Neuronal stem cell (in vitro differentiated cells): ENCODE measurements around the gene EML5.

Experiments used
- DNase-seq: peaks from one replicate; pipeline ENCODE4 v3.0.0-alpha.2; 2013; ENCODE audit warnings: low spot score
- H2AFZ ChIP-seq: one replicate; pipeline ENCODE4 v1.6.1; 2013; ENCODE audit warnings: mild to moderate bottlenecking, low read length, inconsistent platforms
- H2AK5ac ChIP-seq: 2 replicates; pipeline ENCODE4 v1.6.1; 2013; ENCODE audit warnings: low read depth, mild to moderate bottlenecking, inconsistent platforms, low read length, moderate library complexity, mixed read lengths
- H2BK120ac ChIP-seq: 2 replicates; pipeline ENCODE4 v1.6.1; 2013; ENCODE audit warnings: low read depth, mild to moderate bottlenecking, inconsistent platforms, low read length, moderate library complexity, mixed read lengths
- H2BK12ac ChIP-seq: one replicate; pipeline ENCODE4 v1.6.1; 2013; ENCODE audit warnings: low read length, inconsistent platforms
- H2BK15ac ChIP-seq: 2 replicates; pipeline ENCODE4 v1.6.1; 2013; ENCODE audit warnings: mild to moderate bottlenecking, low read length, inconsistent platforms, mixed read lengths
- H2BK5ac ChIP-seq: one replicate; pipeline ENCODE4 v1.6.1; 2013; ENCODE audit warnings: inconsistent platforms, mild to moderate bottlenecking, low read length, moderate library complexity
- H3K14ac ChIP-seq: one replicate; pipeline ENCODE4 v1.6.1; 2013; ENCODE audit warnings: low read length, inconsistent platforms
- H3K18ac ChIP-seq: 2 replicates; pipeline ENCODE4 v1.6.1; 2013; ENCODE audit warnings: low read length, inconsistent platforms
- H3K23ac ChIP-seq: 2 replicates; pipeline ENCODE4 v1.6.1; 2013; ENCODE audit warnings: low read depth, mild to moderate bottlenecking, mixed read lengths, low read length, inconsistent platforms; ENCODE audit not compliant: poor library complexity
- H3K27ac ChIP-seq: replicated peaks from 3 replicates; pipeline ENCODE4 v1.5.1; 2013; ENCODE audit warnings: low read length, inconsistent platforms
- H3K27me3 ChIP-seq, 3 experiments: 2 replicates each; pipeline ENCODE4 v1.6.1; 2013; ENCODE audit warnings: low read length in 3 of 3, mild to moderate bottlenecking in 2 of 3, inconsistent platforms in 1 of 3, low read depth in 1 of 3, mixed read lengths in 1 of 3, moderate library complexity in 1 of 3; ENCODE audit not compliant: control insufficient read depth in 3 of 3, insufficient read depth in 3 of 3
- H3K36me3 ChIP-seq, 2 donors: replicated peaks in 1 of 2; 2 replicates each; pipeline ENCODE4 v1.6.1; 2013; ENCODE audit warnings: low read length in 2 of 2; ENCODE audit not compliant: control insufficient read depth in 2 of 2, insufficient read depth in 2 of 2
- H3K4ac ChIP-seq: 2 replicates; pipeline ENCODE4 v1.6.1; 2013; ENCODE audit warnings: inconsistent platforms, mild to moderate bottlenecking, low read length, moderate library complexity
- H3K4me1 ChIP-seq, 2 donors: 1 replicate in 1 of 2; 2 replicates in 1 of 2; pipeline ENCODE4 v1.6.1; 2013; ENCODE audit warnings: low read length in 2 of 2, low read depth in 1 of 2; ENCODE audit not compliant: control insufficient read depth in 2 of 2, insufficient read depth in 1 of 2
- H3K4me2 ChIP-seq: one replicate; pipeline ENCODE4 v1.6.1; 2013; ENCODE audit warnings: mild to moderate bottlenecking, low read length, inconsistent platforms; ENCODE audit not compliant: insufficient read depth, poor library complexity, severe bottlenecking
- H3K4me3 ChIP-seq, 2 donors: 2 replicates each; pipeline ENCODE4 v1.5.1; 2013; ENCODE audit warnings: low read length in 2 of 2, mild to moderate bottlenecking in 2 of 2, inconsistent platforms in 1 of 2, moderate library complexity in 1 of 2
- H3K79me1 ChIP-seq: one replicate; pipeline ENCODE4 v1.6.1; 2013; ENCODE audit warnings: low read depth, mild to moderate bottlenecking, inconsistent platforms, low read length, moderate library complexity
- H3K9ac ChIP-seq: one replicate; pipeline ENCODE4 v1.6.1; 2013; ENCODE audit warnings: mild to moderate bottlenecking, low read depth, low read length, inconsistent platforms; ENCODE audit not compliant: poor library complexity
- H3K9me3 ChIP-seq, 2 donors: replicated peaks in 1 of 2; 2 replicates each; pipeline versions ENCODE3 to v1.6.1; 2013; ENCODE audit warnings: low read length in 2 of 2, mild to moderate bottlenecking in 2 of 2, inconsistent platforms in 1 of 2, low read depth in 1 of 2, mixed read lengths in 1 of 2, moderate library complexity in 1 of 2; ENCODE audit not compliant: control insufficient read depth in 2 of 2, insufficient read depth in 1 of 2
- H4K8ac ChIP-seq: one replicate; pipeline ENCODE4 v1.6.1; 2013; ENCODE audit warnings: low read depth, mild to moderate bottlenecking, inconsistent platforms, low read length, moderate library complexity
- H4K91ac ChIP-seq: one replicate; pipeline ENCODE4 v1.6.1; 2013; ENCODE audit warnings: low read length, low read depth, mild to moderate bottlenecking, inconsistent platforms; ENCODE audit not compliant: poor library complexity
- WGBS, 2 donors: extraction: QIAGEN DNeasy Blood & Tissue Kit; methylation state at CpG; one replicate each; pipeline ENCODE4 v1.1.7; 2013; ENCODE audit warnings: missing lambda C conversion rate in 2 of 2, mixed read lengths in 1 of 2; ENCODE audit not compliant: insufficient read length in 2 of 2, insufficient replicate concordance in 1 of 2; ENCODE audit errors: extremely low coverage in 2 of 2; 5-methylcytosine and 5-hydroxymethylcytosine counted together

EML5 gene

DNA sequence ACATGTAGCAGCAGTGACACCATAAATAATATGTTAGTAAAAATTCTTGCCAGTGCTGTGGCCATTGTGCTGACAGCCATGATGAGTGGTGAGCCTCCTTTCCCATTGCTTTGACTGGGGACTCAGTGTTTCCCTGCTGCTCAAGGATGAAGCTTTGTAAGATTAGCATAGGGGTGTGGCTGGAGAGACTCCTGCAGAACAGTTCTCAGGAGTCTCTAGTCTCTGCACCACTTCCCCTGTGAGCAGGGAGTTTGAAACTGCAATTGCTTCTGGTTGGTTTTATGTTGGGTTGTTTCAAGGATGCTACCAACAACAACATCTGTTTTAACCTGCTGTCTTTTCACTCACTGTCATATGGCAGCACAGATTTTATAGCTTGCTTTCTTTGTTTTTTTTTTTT lies 188.5 kb downstream of the EML5 start:
- H3K23ac ChIP-seq: no peak overlapping the region
- H2BK5ac ChIP-seq: no peak overlapping the region
- no peak overlapping the region for H2BK12ac ChIP-seq
- peaks cover 44 to 100% of the 10 kb centered on the region in 2 donors for H3K36me3 ChIP-seq
- no peak overlapping the region for H3K4ac ChIP-seq
- H3K27ac ChIP-seq: no peak overlapping the region
- H2AK5ac ChIP-seq: no peak overlapping the region
- H3K4me1 ChIP-seq: no peaks in the 10 kb centered on the region
- no peak overlapping the region for H3K9ac ChIP-seq
- H3K14ac ChIP-seq: no peak overlapping the region
- H3K18ac ChIP-seq: no peak overlapping the region
- H3K4me2 ChIP-seq: no peak overlapping the region
- H3K27me3 ChIP-seq: no peaks in the 10 kb centered on the region
- no peaks in the 10 kb centered on the region for H3K9me3 ChIP-seq
- H4K91ac ChIP-seq: no peak overlapping the region
- H2BK15ac ChIP-seq: no peak overlapping the region
- H4K8ac ChIP-seq: no peak overlapping the region
- no peak overlapping the region for H2BK120ac ChIP-seq
- no peak for DNase-seq
- no peak overlapping the region for H3K4me3 ChIP-seq
- no peak overlapping the region for H2AFZ ChIP-seq
- H3K79me1 ChIP-seq: peaks cover 3% of the 10 kb centered on the region

DNA sequence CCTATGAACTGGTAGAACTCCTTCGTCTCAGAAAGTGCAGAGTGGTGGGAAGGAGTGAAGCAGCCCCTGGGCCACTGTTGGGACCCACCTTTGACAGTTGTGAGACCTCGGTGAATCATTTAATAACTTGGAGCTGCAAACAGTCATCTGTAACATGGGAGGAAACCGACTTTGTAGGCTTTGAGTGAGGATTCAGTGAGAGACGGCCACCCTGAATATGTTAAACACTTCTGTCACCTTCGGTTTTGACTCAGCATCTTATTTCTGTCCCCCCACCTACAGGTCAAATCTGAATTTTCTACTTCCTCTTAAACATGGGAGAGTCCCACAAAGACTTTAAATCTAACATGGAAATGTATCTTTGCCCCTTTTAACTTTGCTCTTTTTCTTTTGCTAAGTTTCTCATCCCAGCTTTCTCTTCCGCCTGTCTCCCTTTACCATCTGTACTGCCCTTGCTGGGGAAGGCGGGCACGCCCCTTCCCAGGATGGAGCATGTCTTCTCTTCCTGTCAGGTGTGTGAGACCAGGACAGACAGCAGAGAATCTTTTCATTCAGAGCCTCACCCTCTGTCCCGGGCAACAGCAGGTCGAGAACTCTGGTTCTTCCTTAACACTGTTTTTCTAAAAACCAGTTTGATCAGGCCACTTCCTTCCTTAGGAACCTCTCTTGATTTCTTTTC lies 192.9 kb downstream of the EML5 start:
- H3K4ac ChIP-seq: no peak overlapping the region
- no peak overlapping the region for H2BK12ac ChIP-seq
- no peaks in the 10 kb centered on the region for H3K27me3 ChIP-seq
- no peak overlapping the region for H2AK5ac ChIP-seq
- H2BK120ac ChIP-seq: no peak overlapping the region
- no peak overlapping the region for H3K18ac ChIP-seq
- peaks cover 37 to 100% of the 10 kb centered on the region in 2 donors for H3K36me3 ChIP-seq
- H3K4me3 ChIP-seq: no peak overlapping the region
- no peak overlapping the region for H3K4me2 ChIP-seq
- no peaks in the 10 kb centered on the region for H3K4me1 ChIP-seq
- H2BK5ac ChIP-seq: no peak overlapping the region
- DNase-seq: no peak
- H2BK15ac ChIP-seq: no peak overlapping the region
- H3K9ac ChIP-seq: no peak overlapping the region
- no peaks in the 10 kb centered on the region for H3K79me1 ChIP-seq
- H3K9me3 ChIP-seq: no peaks in the 10 kb centered on the region
- H3K23ac ChIP-seq: no peak overlapping the region
- H3K27ac ChIP-seq: no peak overlapping the region
- H2AFZ ChIP-seq: no peak overlapping the region
- WGBS, 2 donors: no CpG with 5 or more reads among the region's 10 CpGs
- H4K91ac ChIP-seq: no peak overlapping the region
- H3K14ac ChIP-seq: no peak overlapping the region
- no peak overlapping the region for H4K8ac ChIP-seq

DNA sequence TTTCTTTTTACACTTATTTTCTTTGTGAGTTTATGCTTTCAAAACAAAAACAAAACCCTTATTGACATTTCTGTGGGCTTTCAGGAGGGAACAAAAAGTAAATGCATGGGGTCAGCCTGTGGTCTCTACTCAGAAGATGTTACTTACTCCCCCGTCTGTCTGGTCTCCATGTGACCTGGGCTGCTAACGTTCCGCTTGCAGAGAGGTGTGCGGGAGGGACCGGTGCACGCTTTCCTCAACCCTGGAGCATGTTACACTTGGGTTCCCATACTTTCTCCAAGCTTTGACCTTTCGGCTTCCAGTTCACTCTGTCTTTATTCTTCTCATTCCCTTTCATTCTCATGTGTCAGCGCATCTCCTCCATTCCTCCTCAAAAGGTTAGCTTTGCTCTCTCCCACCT lies 193.4 kb downstream of the EML5 start:
- no peak overlapping the region for H3K4me2 ChIP-seq

DNA sequence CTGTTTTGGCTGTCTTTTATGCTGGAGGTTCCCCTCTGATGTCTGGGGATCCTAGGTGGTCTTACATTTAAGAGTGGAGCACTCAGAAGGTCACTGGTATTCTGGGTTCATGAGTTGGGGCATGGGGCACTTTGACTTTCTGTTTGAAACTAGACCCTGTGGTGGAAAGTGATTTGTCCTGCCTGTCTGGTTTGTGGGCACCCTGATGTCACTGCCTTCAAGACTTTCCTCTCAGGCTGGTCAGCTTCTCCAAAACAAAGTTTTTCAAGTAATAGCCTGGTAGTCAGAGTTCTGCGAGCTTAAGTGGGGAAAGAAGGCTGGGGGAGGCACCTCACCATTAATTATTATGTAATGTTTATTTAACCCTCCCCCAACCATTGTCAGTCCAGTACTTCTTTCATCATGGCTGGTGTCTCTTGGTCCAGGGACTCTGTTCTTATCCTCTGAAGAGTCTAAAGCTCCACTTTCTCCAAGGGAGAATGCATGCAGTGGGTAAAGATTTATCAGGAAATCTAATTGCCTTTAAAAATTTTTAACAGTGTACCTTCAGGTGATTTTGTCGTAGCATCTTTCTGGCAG lies 194.6 kb downstream of the EML5 start:
- Histone ChIP-seq H3K27ac (no peak overlapping the region), H2BK15ac (no peak overlapping the region), H3K14ac (no peak overlapping the region), H4K8ac (no peak overlapping the region), H3K4me1 (no peaks in the 10 kb centered on the region), H3K79me1 (no peaks in the 10 kb centered on the region), H3K27me3 (no peaks in the 10 kb centered on the region), H3K9me3 (no peaks in the 10 kb centered on the region), H3K23ac (no peak overlapping the region), H3K18ac (no peak overlapping the region), H2BK120ac (no peak overlapping the region), H3K4me2 (no peak overlapping the region), H3K4me3 (no peak overlapping the region), H2AFZ (no peak overlapping the region), H3K36me3 (peaks cover 35 to 100% of the 10 kb centered on the region in 2 donors), H2AK5ac (no peak overlapping the region), H4K91ac (no peak overlapping the region), H2BK12ac (no peak overlapping the region), H3K9ac (no peak overlapping the region), H2BK5ac (no peak overlapping the region), H3K4ac (no peak overlapping the region)
- no peak for DNase-seq
- no CpG with 5 or more reads among the region's 2 CpGs for WGBS, 2 donors

More for the DNA sequence above, 193.4 kb downstream of the EML5 start:
- Histone ChIP-seq H3K9me3 (no peaks in the 10 kb centered on the region), H2BK120ac (no peak overlapping the region), H2BK15ac (no peak overlapping the region), H3K23ac (no peak overlapping the region), H3K14ac (no peak overlapping the region), H2AFZ (no peak overlapping the region), H3K79me1 (no peaks in the 10 kb centered on the region), H4K8ac (no peak overlapping the region), H3K36me3 (peaks cover 35 to 100% of the 10 kb centered on the region in 2 donors), H3K9ac (no peak overlapping the region), H3K4me1 (no peaks in the 10 kb centered on the region), H2BK5ac (no peak overlapping the region), H3K18ac (no peak overlapping the region), H2BK12ac (no peak overlapping the region), H3K27me3 (no peaks in the 10 kb centered on the region), H4K91ac (no peak overlapping the region), H2AK5ac (no peak overlapping the region), H3K4me3 (no peak overlapping the region), H3K4ac (no peak overlapping the region), H3K27ac (no peak overlapping the region)
- DNase-seq: no peak
- WGBS, 2 donors: no CpG with 5 or more reads among the region's 8 CpGs
